Testis (tissue), 2 donors: ENCODE data around the gene COL26A1.

Source experiments
- CTCF ChIP-seq, 3 experiments: fragments of 450-650 bp in 2 of 3; fragments of 200-600 bp in 1 of 3; sonication (generic) in 1 of 3; IDR thresholded peaks; one replicate each; pipeline ENCODE4 v1.5.1; 2016 to 2019; ENCODE audit warnings: antibody characterized with exemption in 3 of 3, mild to moderate bottlenecking in 2 of 3, moderate library complexity in 1 of 3
- POLR2A ChIP-seq: fragments of 450-650 bp; IDR thresholded peaks from one replicate; pipeline ENCODE4 v1.6.1; 2017; ENCODE audit warnings: antibody characterized with exemption, mild to moderate bottlenecking, moderate library complexity

GRCh38 chr7:101422356-101423195, 59.9 kb downstream of the COL26A1 start:
- TF ChIP-seq CTCF (IDR thresholded peaks at IDR 0.05): no peak
- TF ChIP-seq POLR2A: no peak
